Spleen (tissue), 7 donors: ENCODE data around the gene DMD.

Experiments
- CTCF ChIP-seq, 11 experiments: fragments of 200-600 bp in 7 of 11; fragments of 450-650 bp in 4 of 11; sonication (generic) in 4 of 11; IDR thresholded peaks in 8 of 11; conservative IDR thresholded peaks in 3 of 11; 1 replicate in 7 of 11; 2 replicates in 4 of 11; pipeline versions ENCODE4 v1.4.0 to v1.8.0; 2016 to 2021; ENCODE audit warnings: antibody characterized with exemption in 11 of 11, inconsistent platforms in 4 of 11, mild to moderate bottlenecking in 1 of 11
- POLR2AphosphoS5 ChIP-seq, 3 donors: sonication (generic); formaldehyde crosslinking; IDR thresholded peaks; one replicate each; pipeline ENCODE4 v1.5.1; 2017; ENCODE audit warnings: antibody characterized with exemption in 3 of 3
- donor health status: DM: no; HTN: no; CAD: no; lungs with moderate emphysema.
- donor health status: DM: no; HTN: no; CAD: no.
- donor health status: DM: no; HTN: no; CAD: no.

DNA sequence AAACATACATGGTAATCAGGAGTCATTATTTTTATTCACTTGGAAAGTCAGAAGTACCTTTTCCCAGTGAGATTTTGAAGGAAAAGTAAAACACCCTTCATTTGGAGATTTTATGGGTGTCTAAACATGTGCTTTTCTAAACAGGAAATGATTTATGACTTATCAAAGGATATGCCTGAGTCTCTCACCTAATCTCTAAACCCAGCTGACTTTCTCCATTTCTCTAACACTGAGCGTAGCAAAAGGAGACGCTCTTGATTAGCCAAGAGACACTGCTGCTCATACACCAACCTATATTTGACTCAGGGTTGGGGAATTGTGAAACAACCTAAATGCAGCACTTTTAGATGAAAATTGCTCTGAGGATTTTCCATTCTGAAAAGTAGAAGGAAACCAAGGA lies 1671.0 kb downstream of the DMD start:
- TF ChIP-seq POLR2AphosphoS5 (IDR thresholded peaks at IDR 0.05) (no peak), CTCF (IDR thresholded peaks at IDR 0.05 in 8 of 11, conservative IDR thresholded peaks at IDR 0.05 in 3 of 11) (no peak)
